Endothelial cell of umbilical vein (primary cell): ENCODE results near the gene SINHCAF. TPM values are rescaled to one million over a fixed set of nuclear protein-coding genes. Genes with fewer than 3 reads are reported as not detected.

ENCODE experiments used
- BruUV-seq: library from RNA; stranded (reverse); fragments of 400-500 nt; replicated peaks from 2 replicates; lab custom pipeline; 2021; lab: Mats Ljungman, UMichigan
- CTCF ChIA-PET: fragments of 300-600, 350-600 bp; sonication (Branson Sonifier 250); formaldehyde crosslinking; loops from one replicate; lab custom pipeline; 2021; ENCODE audit warnings: antibody characterized with exemption, inconsistent platforms; lab: Charles Lee
- POLR2A ChIA-PET: fragments of 300-600, 350-600 bp; sonication (Branson Sonifier 250); formaldehyde crosslinking; loops from one replicate; lab custom pipeline; 2021; ENCODE audit warnings: antibody characterized with exemption, inconsistent platforms; lab: Charles Lee
- DNase-seq: peaks from one replicate; pipeline ENCODE4 v3.0.0-alpha.2; 2011; ENCODE audit warnings: low read depth, low spot score
- FAIRE-seq: peaks from 2 replicates; lab custom pipeline; 2011; peaks lifted over from hg19 to GRCh38; lab: Jason Lieb, UNC
- H2AFZ ChIP-seq: 2 replicates; pipeline ENCODE4 v1.6.0; 2012; ENCODE audit warnings: low read depth, low read length, control low read depth, inconsistent platforms
- H3K27ac ChIP-seq: 2 replicates; pipeline ENCODE4 v1.5.1; 2011; ENCODE audit warnings: low read depth, mild to moderate bottlenecking, control low read depth, low read length, moderate library complexity; ENCODE audit not compliant: insufficient read depth
- H3K27me3 ChIP-seq, 2 experiments: 2 replicates each; pipeline versions ENCODE4 v1.6.0 to v1.6.1; 2011; ENCODE audit warnings: low read length in 2 of 2, mixed read lengths in 1 of 2; ENCODE audit not compliant: control insufficient read depth in 2 of 2, insufficient read depth in 2 of 2
- H3K36me3 ChIP-seq, 2 experiments: 2 replicates in 1 of 2; 3 replicates in 1 of 2; pipeline ENCODE4 v1.5.1; 2011; ENCODE audit warnings: low read length in 2 of 2, mild to moderate bottlenecking in 1 of 2, moderate library complexity in 1 of 2; ENCODE audit not compliant: control insufficient read depth in 2 of 2, insufficient read depth in 2 of 2; ENCODE audit errors: extremely low read depth in 1 of 2
- H3K4me1 ChIP-seq: 3 replicates; pipeline ENCODE4 v1.5.1; 2011; ENCODE audit warnings: mild to moderate bottlenecking, low read length; ENCODE audit not compliant: control insufficient read depth, insufficient read depth; ENCODE audit errors: extremely low read depth
- H3K4me2 ChIP-seq: 2 replicates; pipeline ENCODE4 v1.6.1; 2011; ENCODE audit warnings: low read length, control low read depth, mixed read lengths; ENCODE audit not compliant: insufficient read depth
- H3K4me3 ChIP-seq, 3 experiments: fragments of 200-600 bp in 1 of 3; sonication (generic), shearing (Covaris generic) in 1 of 3; replicated peaks in 1 of 3; 2 replicates each; pipeline ENCODE4 v1.5.1; 2011 to 2016; ENCODE audit warnings: control low read depth in 3 of 3, low read length in 3 of 3, mild to moderate bottlenecking in 2 of 3, inconsistent platforms in 1 of 3, low read depth in 1 of 3, moderate library complexity in 1 of 3; ENCODE audit not compliant: insufficient read depth in 1 of 3
- H3K79me2 ChIP-seq: 2 replicates; pipeline ENCODE4 v1.6.0; 2012; ENCODE audit warnings: low read length, inconsistent platforms; ENCODE audit not compliant: control insufficient read depth, insufficient read depth
- H3K9ac ChIP-seq: replicated peaks from 2 replicates; pipeline ENCODE3; 2011; ENCODE audit warnings: low read length, control low read depth; ENCODE audit not compliant: insufficient read depth; ENCODE audit errors: extremely low read depth
- H3K9me1 ChIP-seq: replicated peaks from 3 replicates; pipeline ENCODE4 v1.6.0; 2011; ENCODE audit warnings: mild to moderate bottlenecking, low read length; ENCODE audit not compliant: control insufficient read depth, insufficient read depth; ENCODE audit errors: extremely low read depth
- H3K9me3 ChIP-seq: replicated peaks from 2 replicates; pipeline ENCODE4 v1.5.1; 2012; ENCODE audit warnings: low read length, inconsistent platforms; ENCODE audit not compliant: control insufficient read depth, insufficient read depth
- H4K20me1 ChIP-seq: replicated peaks from 2 replicates; pipeline ENCODE3; 2011; ENCODE audit warnings: mild to moderate bottlenecking, low read length; ENCODE audit not compliant: control insufficient read depth, insufficient read depth; ENCODE audit errors: extremely low read depth
- EZH2 ChIP-seq: IDR thresholded peaks from 2 replicates; pipeline ENCODE4 v1.6.1; 2012; ENCODE audit warnings: borderline replicate concordance, low read depth, mild to moderate bottlenecking, moderate library complexity, low read length, inconsistent platforms; ENCODE audit not compliant: severe bottlenecking
- FOS ChIP-seq: IDR thresholded peaks from 2 replicates; pipeline ENCODE4 v1.6.1; 2011; ENCODE audit warnings: mild to moderate bottlenecking, low read length, moderate library complexity, borderline replicate concordance; ENCODE audit not compliant: insufficient read depth
- GATA2 ChIP-seq: IDR thresholded peaks from 2 replicates; pipeline ENCODE4 v1.7.0; 2011; ENCODE audit warnings: low read depth, mild to moderate bottlenecking, moderate library complexity, mixed read lengths, low read length; ENCODE audit not compliant: insufficient read length, insufficient read depth
- JUN ChIP-seq: IDR thresholded peaks from 2 replicates; pipeline ENCODE4 v1.6.1; 2011; ENCODE audit warnings: borderline replicate concordance, low read depth; ENCODE audit not compliant: insufficient read length, insufficient read depth
- MYC ChIP-seq: IDR thresholded peaks from one replicate; pipeline ENCODE4 v1.6.1; 2011; ENCODE audit warnings: mild to moderate bottlenecking, low read depth, low read length
- POLR2A ChIP-seq: IDR thresholded peaks from 2 replicates; pipeline ENCODE4 v1.6.1; 2012; ENCODE audit warnings: low read depth, mild to moderate bottlenecking, control low read depth, low read length
- POLR2AphosphoS5 ChIP-seq: IDR thresholded peaks from 2 replicates; pipeline ENCODE4 v1.6.1; 2012; ENCODE audit warnings: low read depth, mild to moderate bottlenecking, control low read depth, low read length, moderate library complexity; ENCODE audit not compliant: insufficient read depth
- dilution Hi-C: fragments of 300-500 bp; cut with MboI; formaldehyde crosslinking; loops from one replicate; pipeline ENCODE4 v1.15.0; 2019; ENCODE audit warnings: low sequenced_read_pairs; ENCODE audit not compliant: extremely low pct_ligation_motif_present
- intact Hi-C: fragments of 100-400 bp; cut with micrococcal nuclease; formaldehyde crosslinking; loops from one replicate; pipeline ENCODE4 v1.10.0; 2022
- polyA plus RNA-seq, 4 experiments: library from polyadenylated mRNA; depleted of rRNA in 3 of 4; stranded (reverse) in 3 of 4; unstranded in 1 of 4; fragments of >200 nt; gene quantifications; 2 replicates each; pipeline versions ENCODE4 v1.2.1 to v1.2.3, GENCODE V29; 2011 to 2012; ENCODE audit warnings: missing spikeins in 1 of 4
- total RNA-seq: library from RNA; stranded (reverse); gene quantifications from 2 replicates; pipeline ENCODE4 v1.2.3, GENCODE V29; 2021
- TF ChIP-seq, protein P1 (sequence below): IDR thresholded peaks from 2 replicates; pipeline ENCODE4 v1.6.1; 2011; ENCODE audit not compliant: insufficient read depth, insufficient read length
- TF ChIP-seq, protein P2 (sequence below), 2 donors: IDR thresholded peaks; 1 replicate in 1 of 2; 2 replicates in 1 of 2; pipeline ENCODE4 v1.5.1; 2011; ENCODE audit warnings: low read length in 2 of 2, mild to moderate bottlenecking in 2 of 2, moderate library complexity in 2 of 2, control low read depth in 1 of 2, inconsistent platforms in 1 of 2, low read depth in 1 of 2; ENCODE audit not compliant: insufficient read depth in 1 of 2; ENCODE audit errors: extremely low read depth in 1 of 2

SINHCAF gene
- total and polyA plus RNA-seq, 2 donors (not counting 3 experiments of a cell fraction or from before 2014, with no cell fraction given): 19.3 to 83.4 TPM

DNA sequence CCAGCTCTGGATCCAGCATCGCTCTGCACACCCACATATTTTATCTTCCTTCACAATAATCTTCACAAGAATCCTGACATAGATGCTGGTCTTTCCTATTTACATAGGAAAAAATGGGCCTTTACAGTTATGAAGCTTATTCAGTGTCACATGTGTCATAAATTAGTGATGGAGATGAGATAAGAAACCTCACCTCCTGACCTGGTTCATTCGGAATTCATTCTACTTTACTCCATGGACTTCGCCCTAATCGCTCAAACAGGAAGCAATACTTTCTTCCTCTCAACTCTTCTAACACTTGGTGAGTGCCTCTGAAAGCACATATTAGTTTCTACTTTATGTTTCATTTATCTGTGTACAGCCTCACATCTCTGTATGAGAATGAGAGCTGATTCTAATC is 12.0 kb upstream of the SINHCAF start:
- H3K9me3 ChIP-seq: no peaks in the 10 kb centered on the region
- no peak overlapping the region for H3K27ac ChIP-seq
- no peak for DNase-seq
- H3K9ac ChIP-seq: no peak overlapping the region
- POLR2A ChIA-PET: no interaction called here
- intact Hi-C loops: no loop called here
- no peak for TF ChIP-seq EZH2
- no peak for TF ChIP-seq JUN
- no peak for TF ChIP-seq POLR2A
- no peak for TF ChIP-seq FOS
- no peak for TF ChIP-seq MYC
- no peak for TF ChIP-seq GATA2
- no peak for TF ChIP-seq POLR2AphosphoS5
- TF ChIP-seq, protein P1, sequence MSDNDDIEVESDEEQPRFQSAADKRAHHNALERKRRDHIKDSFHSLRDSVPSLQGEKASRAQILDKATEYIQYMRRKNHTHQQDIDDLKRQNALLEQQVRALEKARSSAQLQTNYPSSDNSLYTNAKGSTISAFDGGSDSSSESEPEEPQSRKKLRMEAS: no peak
- TF ChIP-seq, protein P2, sequence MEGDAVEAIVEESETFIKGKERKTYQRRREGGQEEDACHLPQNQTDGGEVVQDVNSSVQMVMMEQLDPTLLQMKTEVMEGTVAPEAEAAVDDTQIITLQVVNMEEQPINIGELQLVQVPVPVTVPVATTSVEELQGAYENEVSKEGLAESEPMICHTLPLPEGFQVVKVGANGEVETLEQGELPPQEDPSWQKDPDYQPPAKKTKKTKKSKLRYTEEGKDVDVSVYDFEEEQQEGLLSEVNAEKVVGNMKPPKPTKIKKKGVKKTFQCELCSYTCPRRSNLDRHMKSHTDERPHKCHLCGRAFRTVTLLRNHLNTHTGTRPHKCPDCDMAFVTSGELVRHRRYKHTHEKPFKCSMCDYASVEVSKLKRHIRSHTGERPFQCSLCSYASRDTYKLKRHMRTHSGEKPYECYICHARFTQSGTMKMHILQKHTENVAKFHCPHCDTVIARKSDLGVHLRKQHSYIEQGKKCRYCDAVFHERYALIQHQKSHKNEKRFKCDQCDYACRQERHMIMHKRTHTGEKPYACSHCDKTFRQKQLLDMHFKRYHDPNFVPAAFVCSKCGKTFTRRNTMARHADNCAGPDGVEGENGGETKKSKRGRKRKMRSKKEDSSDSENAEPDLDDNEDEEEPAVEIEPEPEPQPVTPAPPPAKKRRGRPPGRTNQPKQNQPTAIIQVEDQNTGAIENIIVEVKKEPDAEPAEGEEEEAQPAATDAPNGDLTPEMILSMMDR (IDR thresholded peaks at IDR 0.05; ENCODE audit: extremely low read depth in 1 of 2, insufficient read depth in 1 of 2, low read depth in 1 of 2, low read length in 2 of 2): no peak
- peaks cover 0 to 2% of the 10 kb centered on the region in 2 experiments for H3K27me3 ChIP-seq
- H3K4me2 ChIP-seq: no peak overlapping the region
- BruUV-seq: no TSS peak
- no peak overlapping the region for H2AFZ ChIP-seq
- H3K4me1 ChIP-seq: no peaks in the 10 kb centered on the region
- dilution Hi-C loops: no loop called here
- no peaks in the 10 kb centered on the region for H4K20me1 ChIP-seq
- no peaks in the 10 kb centered on the region for H3K9me1 ChIP-seq
- H3K79me2 ChIP-seq: no peaks in the 10 kb centered on the region
- H3K4me3 ChIP-seq: no peak overlapping the region
- FAIRE-seq: no peak
- H3K36me3 ChIP-seq: no peaks in the 10 kb centered on the region
- CTCF ChIA-PET: interaction anchor here (2.3 kb wide), 1 partner anchor 66 kb away, joined by 6 read pairs; no protein-coding TSS in a partner anchor
